BLaER1 (cell line): ENCODE data around the gene S100P.

Source experiments
- H3K27ac ChIP-seq: shearing (Covaris generic); formaldehyde crosslinking; 2 replicates; pipeline ENCODE4 v1.8.1; 2022
- H3K27me3 ChIP-seq: shearing (Covaris generic); formaldehyde crosslinking; 2 replicates; pipeline ENCODE4 v1.8.1; 2022
- H3K36me3 ChIP-seq: shearing (Covaris generic); formaldehyde crosslinking; 2 replicates; pipeline ENCODE4 v1.8.1; 2022
- H3K4me1 ChIP-seq: shearing (Covaris generic); formaldehyde crosslinking; 2 replicates; pipeline ENCODE4 v1.8.1; 2022
- H3K4me2 ChIP-seq: shearing (Covaris generic); formaldehyde crosslinking; 2 replicates; pipeline ENCODE4 v1.8.1; 2022
- H3K4me3 ChIP-seq: shearing (Covaris generic); formaldehyde crosslinking; 2 replicates; pipeline ENCODE4 v1.8.1; 2022
- H3K9ac ChIP-seq: shearing (Covaris generic); formaldehyde crosslinking; 2 replicates; pipeline ENCODE4 v1.8.1; 2022
- H3K9me3 ChIP-seq: shearing (Covaris generic); formaldehyde crosslinking; 2 replicates; pipeline ENCODE4 v1.8.1; 2022
- H4K20me1 ChIP-seq: shearing (Covaris generic); formaldehyde crosslinking; 2 replicates; pipeline ENCODE4 v1.8.1; 2022
- Cebpa-rat ChIP-seq: shearing (Covaris generic); IDR thresholded peaks from 2 replicates; pipeline ENCODE4 v1.8.1; 2022

S100P gene

GRCh38 chr4:6681191-6681590 is 12.5 kb upstream of the S100P start:
- Histone ChIP-seq H3K27me3 (no peaks in the 10 kb centered on the region), H3K36me3 (peaks cover 37% of the 10 kb centered on the region), H3K4me3 (no peak overlapping the region), H3K4me2 (no peak overlapping the region), H3K9me3 (no peaks in the 10 kb centered on the region), H3K9ac (no peak overlapping the region), H3K4me1 (peaks cover 26% of the 10 kb centered on the region), H4K20me1 (peaks cover 52% of the 10 kb centered on the region), H3K27ac (no peak overlapping the region)
- TF ChIP-seq Cebpa-rat = no peak

GRCh38 chr4:6682862-6683590 is 10.7 kb upstream of the S100P start:
- Histone ChIP-seq H4K20me1 (peaks cover 34% of the 10 kb centered on the region), H3K9me3 (no peaks in the 10 kb centered on the region), H3K9ac (no peak overlapping the region), H3K4me1 (peaks cover 14% of the 10 kb centered on the region), H3K4me3 (no peak overlapping the region), H3K27ac (no peak overlapping the region), H3K4me2 (no peak overlapping the region), H3K36me3 (peaks cover 29% of the 10 kb centered on the region), H3K27me3 (no peaks in the 10 kb centered on the region)
- TF ChIP-seq Cebpa-rat = no peak

GRCh38 chr4:6684656-6685055 is 9.0 kb upstream of the S100P start:
- Histone ChIP-seq H3K4me3 (no peak overlapping the region), H3K4me1 (peaks cover 22% of the 10 kb centered on the region)

GRCh38 chr4:6686104-6686787 is 7.4 kb upstream of the S100P start:
- no peaks in the 10 kb centered on the region for H3K9me3 ChIP-seq
- H4K20me1 ChIP-seq = peaks cover 3% of the 10 kb centered on the region; the same call in 1 of the 2 replicates
- H3K27ac ChIP-seq = no peak overlapping the region
- H3K36me3 ChIP-seq = peaks cover 4% of the 10 kb centered on the region; the same call in 1 of the 2 replicates
- no peak for TF ChIP-seq Cebpa-rat
- peaks cover 38% of the 10 kb centered on the region for H3K4me1 ChIP-seq
- H3K4me3 ChIP-seq = no peak overlapping the region
- H3K4me2 ChIP-seq = no peak overlapping the region
- no peaks in the 10 kb centered on the region for H3K27me3 ChIP-seq
- H3K9ac ChIP-seq = no peak overlapping the region

More at GRCh38 chr4:6684656-6685055, 9.0 kb upstream of the S100P start:
- Histone ChIP-seq H3K36me3 (peaks cover 13% of the 10 kb centered on the region), H3K9me3 (no peaks in the 10 kb centered on the region), H3K27ac (no peak overlapping the region), H3K9ac (no peak overlapping the region), H3K4me2 (no peak overlapping the region), H3K27me3 (no peaks in the 10 kb centered on the region), H4K20me1 (peaks cover 19% of the 10 kb centered on the region)
- TF ChIP-seq Cebpa-rat = no peak

- Histone ChIP-seq H3K27me3 (no peaks in the 10 kb centered on the region), H3K9ac (no peak overlapping the region; the same call in 1 of the 2 replicates), H3K4me3 (no peak overlapping the region), H3K36me3 (peaks cover 4% of the 10 kb centered on the region; the same call in 1 of the 2 replicates), H3K27ac (peak overlapping the region; percentile 61), H4K20me1 (no peaks in the 10 kb centered on the region; the same call in 1 of the 2 replicates), H3K9me3 (no peaks in the 10 kb centered on the region), H3K4me2 (peak overlapping the region; percentile 81), H3K4me1 (peaks cover 53% of the 10 kb centered on the region)
- TF ChIP-seq Cebpa-rat = no peak
Observed at GRCh38 chr4:6687947-6688878, 5.5 kb upstream of the S100P start.

GRCh38 chr4:6688879-6689505 is 4.7 kb upstream of the S100P start:
- peaks cover 60% of the 10 kb centered on the region for H3K4me1 ChIP-seq
- peak overlapping the region; percentile 61 for H3K27ac ChIP-seq
- peaks cover 4% of the 10 kb centered on the region; the same call in 1 of the 2 replicates for H3K36me3 ChIP-seq
- 0 out of 2 replicates have a peak overlapping the region, but pooled peaks have one; percentile 31 for H3K4me3 ChIP-seq
- H4K20me1 ChIP-seq = no peaks in the 10 kb centered on the region; the same call in 1 of the 2 replicates
- TF ChIP-seq Cebpa-rat = no peak
- H3K9me3 ChIP-seq = no peaks in the 10 kb centered on the region
- peak overlapping the region; percentile 43; the same call in 1 of the 2 replicates for H3K9ac ChIP-seq
- H3K27me3 ChIP-seq = no peaks in the 10 kb centered on the region
- H3K4me2 ChIP-seq = peak overlapping the region; percentile 81

GRCh38 chr4:6689506-6689960 is 4.1 kb upstream of the S100P start:
- Histone ChIP-seq H3K36me3 (peaks cover 2% of the 10 kb centered on the region; the same call in 1 of the 2 replicates), H4K20me1 (no peaks in the 10 kb centered on the region; the same call in 1 of the 2 replicates), H3K27ac (peak overlapping the region; percentile 63), H3K9ac (peak overlapping the region; percentile 43; the same call in 1 of the 2 replicates), H3K27me3 (no peaks in the 10 kb centered on the region), H3K4me2 (peak overlapping the region; percentile 81), H3K9me3 (no peaks in the 10 kb centered on the region), H3K4me3 (0 out of 2 replicates have a peak overlapping the region, but pooled peaks have one; percentile 31), H3K4me1 (peaks cover 66% of the 10 kb centered on the region)
- no peak for TF ChIP-seq Cebpa-rat

- no peaks in the 10 kb centered on the region for H3K36me3 ChIP-seq
Observed at GRCh38 chr4:6692379-6692778, 1.3 kb upstream of the S100P start.

GRCh38 chr4:6692806-6693205 is 872 bp upstream of the S100P start:
- H3K27me3 ChIP-seq = no peaks in the 10 kb centered on the region
- H3K9ac ChIP-seq = peak overlapping the region; percentile 29; the same call in 1 of the 2 replicates
- no peak for TF ChIP-seq Cebpa-rat
- H3K4me3 ChIP-seq = no peak overlapping the region
- peak overlapping the region; percentile 77 for H3K4me2 ChIP-seq
- H4K20me1 ChIP-seq = no peaks in the 10 kb centered on the region
- H3K36me3 ChIP-seq = no peaks in the 10 kb centered on the region
- H3K27ac ChIP-seq = peak overlapping the region; percentile 58
- no peaks in the 10 kb centered on the region for H3K9me3 ChIP-seq
- peaks cover 95% of the 10 kb centered on the region for H3K4me1 ChIP-seq

More at GRCh38 chr4:6692379-6692778, 1.3 kb upstream of the S100P start:
- Histone ChIP-seq H4K20me1 (no peaks in the 10 kb centered on the region), H3K9ac (peak overlapping the region; percentile 29; the same call in 1 of the 2 replicates), H3K9me3 (no peaks in the 10 kb centered on the region), H3K4me1 (peaks cover 94% of the 10 kb centered on the region), H3K27ac (peak overlapping the region; percentile 58), H3K27me3 (no peaks in the 10 kb centered on the region), H3K4me3 (no peak overlapping the region), H3K4me2 (peak overlapping the region; percentile 77; the same call in 1 of the 2 replicates)
- no peak for TF ChIP-seq Cebpa-rat
